Fibroblast of skin of left quadriceps (primary cell): ENCODE results near the gene PRDM12.

ENCODE experiments used
- DNase-seq, 2 experiments: peaks; one replicate each; pipeline ENCODE4 v3.0.0-alpha.2; 2013; ENCODE audit warnings: low read depth in 2 of 2

PRDM12 gene

GRCh38 chr9:130635721-130636647 lies 28.4 kb upstream of the PRDM12 start:
- DNase-seq, result no peak

DNA sequence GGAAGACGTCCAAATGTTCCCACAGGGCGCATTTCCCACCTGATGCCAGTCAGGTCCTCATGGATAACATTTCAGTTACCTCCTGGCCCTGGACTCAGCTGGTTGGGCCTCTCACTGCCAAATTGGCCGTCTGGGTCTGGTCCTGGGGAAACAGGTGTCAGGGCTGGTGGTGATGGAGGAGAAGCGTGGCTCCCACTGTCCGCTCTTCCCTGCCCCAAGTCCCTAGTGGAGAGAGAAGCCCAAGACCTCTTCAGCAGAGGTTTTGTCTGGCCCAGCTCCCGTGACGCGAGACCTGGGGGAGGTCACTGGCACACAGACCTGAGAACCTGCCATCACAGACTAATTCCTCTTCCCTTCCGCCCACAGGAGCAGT lies 27.8 kb upstream of the PRDM12 start:
- no peak for DNase-seq

DNA sequence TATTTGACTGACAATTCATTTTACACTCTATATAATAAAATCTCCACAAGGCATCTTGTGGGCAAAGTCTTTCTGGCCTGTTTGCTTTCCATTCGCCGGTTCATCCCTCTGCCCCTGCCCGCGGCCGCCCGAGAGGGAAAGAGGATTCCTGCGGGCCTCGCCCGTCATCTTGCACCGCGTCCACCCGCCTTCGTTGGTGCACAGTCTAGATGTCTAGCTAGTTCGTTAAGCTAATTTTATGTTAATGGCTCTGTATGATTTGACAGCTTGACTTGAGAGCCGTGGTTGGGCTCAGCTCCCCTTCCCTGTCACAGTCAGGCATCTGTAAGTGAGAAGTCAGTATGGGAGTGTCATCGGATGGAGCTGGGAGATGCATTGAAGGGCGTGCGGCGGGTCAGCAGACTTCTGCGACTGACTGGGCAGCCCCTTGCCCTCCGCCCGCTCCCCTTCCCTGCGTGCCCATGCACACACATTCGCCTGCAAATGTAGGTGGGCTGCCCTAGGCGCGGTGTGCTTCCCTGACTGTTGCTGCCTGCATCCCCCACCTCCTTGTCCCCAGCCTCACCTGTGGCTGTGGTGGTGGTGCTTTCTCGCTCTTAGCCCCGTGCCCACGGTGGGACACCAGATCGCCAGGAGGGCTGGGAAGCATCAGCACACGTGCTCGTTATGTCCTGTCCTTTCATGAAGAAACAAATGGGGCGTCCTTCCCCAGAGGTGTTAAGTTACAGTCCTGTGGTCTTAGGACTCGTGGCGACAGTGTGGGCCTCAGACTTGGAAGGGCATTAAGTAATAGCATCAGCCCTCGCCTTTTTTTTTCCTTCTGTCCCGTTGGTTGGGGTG lies 25.9 kb upstream of the PRDM12 start:
- DNase-seq, result no peak

DNA sequence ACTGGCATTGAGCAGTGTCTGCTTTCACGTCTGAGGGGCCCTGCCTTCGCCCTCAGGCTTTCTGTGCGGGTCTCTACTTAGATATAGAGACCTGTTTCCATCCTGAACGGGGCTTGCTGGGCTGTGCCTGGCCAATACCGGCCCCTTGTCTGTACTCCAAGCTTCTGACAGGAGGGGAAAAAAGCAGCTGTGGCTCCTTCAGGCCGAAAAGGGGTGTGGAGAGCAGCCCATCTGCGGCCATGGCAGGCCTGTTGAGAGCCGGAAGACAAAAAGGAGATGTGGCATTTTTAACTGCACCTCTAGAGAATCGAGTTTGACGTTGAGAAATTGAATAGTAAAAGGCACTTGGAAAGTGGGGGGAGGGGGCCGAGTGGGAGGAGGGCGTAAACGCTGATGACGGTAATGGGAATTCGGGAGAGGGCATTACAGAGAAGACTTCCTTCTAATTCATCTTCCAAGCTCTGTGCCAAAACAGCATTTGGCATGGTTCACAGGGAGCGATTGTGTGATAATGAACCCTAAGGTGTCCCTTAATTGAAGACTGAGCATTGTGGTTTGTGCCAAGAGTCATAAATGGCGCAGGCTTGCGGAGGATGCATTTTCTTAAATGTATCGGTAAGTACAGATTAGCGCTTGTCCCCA lies 25.1 kb upstream of the PRDM12 start:
- no peak for DNase-seq

DNA sequence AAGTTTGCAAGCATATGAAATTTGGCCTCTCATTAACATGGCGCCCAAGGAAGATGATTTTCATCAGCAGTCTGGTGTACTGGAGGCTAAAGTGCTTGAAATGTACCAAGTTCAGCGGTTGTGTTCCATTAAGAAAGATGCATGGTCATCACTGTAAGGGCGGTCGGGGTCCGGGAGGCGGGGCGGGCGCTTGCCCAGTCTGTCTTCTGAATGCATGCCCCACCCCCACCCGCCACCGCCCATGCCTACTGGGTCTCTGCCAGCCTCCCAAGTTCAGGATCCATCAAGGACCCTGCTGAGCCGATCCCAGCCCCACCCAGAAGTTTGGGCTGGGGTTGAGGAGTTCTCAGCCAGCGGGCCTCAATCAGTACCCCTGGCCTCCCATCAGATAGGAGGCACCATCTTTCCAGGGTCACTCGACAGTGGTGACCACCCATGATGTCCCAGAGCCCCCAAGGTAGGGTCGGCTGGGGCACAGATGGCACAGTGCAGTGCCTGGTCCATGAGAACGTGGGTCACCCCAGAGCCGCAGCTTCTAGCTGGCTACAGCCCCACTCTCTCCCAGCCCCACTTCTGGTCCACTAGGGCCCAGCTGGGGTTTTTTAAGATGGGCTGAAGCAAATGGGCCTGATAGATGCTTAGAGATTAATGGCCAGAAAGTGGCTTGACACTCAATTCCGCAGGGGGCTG lies 24.4 kb upstream of the PRDM12 start:
- no peak for DNase-seq

GRCh38 chr9:130640681-130641080 lies 23.7 kb upstream of the PRDM12 start:
- DNase-seq, result no peak

DNA sequence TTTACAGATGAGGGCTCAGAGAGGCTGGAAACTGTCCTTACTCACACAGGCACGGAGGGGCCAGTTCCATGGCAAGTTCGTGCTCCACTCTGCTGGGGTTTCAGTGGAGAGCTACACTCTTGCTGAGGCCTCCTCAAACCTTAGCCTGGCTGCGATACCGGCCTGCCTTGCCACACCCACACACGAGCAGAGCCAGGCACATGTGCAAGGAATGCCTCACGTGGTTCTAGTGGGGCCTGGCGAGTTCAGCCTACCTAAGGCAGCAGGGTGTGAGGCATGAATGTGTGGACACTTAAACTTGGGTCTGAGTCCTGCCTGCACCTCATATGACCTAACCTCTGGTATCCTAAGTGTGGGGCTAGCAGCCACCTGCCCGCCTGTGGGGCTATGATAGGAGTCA lies 21.5 kb upstream of the PRDM12 start:
- no peak for DNase-seq

DNA sequence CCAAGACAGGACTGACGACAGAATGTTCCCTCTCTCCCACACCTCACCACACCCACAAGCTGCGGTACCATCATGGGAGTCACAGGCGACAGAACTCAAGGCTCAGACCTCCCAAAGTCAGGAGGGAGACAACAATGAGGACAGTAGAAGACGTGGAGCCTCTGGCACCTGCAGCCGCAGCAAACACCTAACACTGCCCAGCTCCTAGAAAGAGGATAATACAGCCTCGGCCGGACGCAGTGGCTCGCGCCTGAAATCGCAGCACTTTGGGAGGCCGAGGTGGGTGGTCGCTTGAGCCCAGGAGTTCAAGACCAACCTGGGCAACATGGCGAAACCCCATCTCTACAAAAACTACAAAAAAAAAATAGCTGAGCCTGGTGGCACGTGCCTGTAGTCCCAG lies 13.2 kb upstream of the PRDM12 start:
- no peak for DNase-seq

- no peak for DNase-seq
Measured at GRCh38 chr9:130651752-130652151, 12.6 kb upstream of the PRDM12 start.

GRCh38 chr9:130654879-130655278 lies 9.5 kb upstream of the PRDM12 start:
- DNase-seq, result no peak

- DNase-seq, result no peak
Measured at GRCh38 chr9:130658893-130659698, 5.3 kb upstream of the PRDM12 start.

GRCh38 chr9:130659699-130660248 lies 4.6 kb upstream of the PRDM12 start:
- DNase-seq, result no peak

DNA sequence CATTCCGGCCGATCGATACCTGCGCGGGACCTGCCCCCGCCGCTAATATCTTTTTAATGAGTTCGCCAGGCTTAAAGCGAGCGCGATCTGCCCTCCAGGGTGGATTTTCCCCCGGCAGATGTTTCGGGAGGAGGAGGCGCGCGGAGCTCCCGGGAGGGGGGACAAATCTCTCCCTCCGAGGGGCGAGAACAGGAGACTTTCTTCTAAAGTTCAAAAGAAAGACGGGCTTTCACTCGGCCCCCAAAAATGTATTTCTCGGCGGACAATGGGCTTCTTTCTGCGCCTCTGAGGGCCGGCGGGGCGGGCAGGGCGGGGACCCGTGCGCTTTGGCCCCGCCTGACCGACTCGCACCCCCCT lies 4.1 kb upstream of the PRDM12 start:
- DNase-seq, result no peak

DNA sequence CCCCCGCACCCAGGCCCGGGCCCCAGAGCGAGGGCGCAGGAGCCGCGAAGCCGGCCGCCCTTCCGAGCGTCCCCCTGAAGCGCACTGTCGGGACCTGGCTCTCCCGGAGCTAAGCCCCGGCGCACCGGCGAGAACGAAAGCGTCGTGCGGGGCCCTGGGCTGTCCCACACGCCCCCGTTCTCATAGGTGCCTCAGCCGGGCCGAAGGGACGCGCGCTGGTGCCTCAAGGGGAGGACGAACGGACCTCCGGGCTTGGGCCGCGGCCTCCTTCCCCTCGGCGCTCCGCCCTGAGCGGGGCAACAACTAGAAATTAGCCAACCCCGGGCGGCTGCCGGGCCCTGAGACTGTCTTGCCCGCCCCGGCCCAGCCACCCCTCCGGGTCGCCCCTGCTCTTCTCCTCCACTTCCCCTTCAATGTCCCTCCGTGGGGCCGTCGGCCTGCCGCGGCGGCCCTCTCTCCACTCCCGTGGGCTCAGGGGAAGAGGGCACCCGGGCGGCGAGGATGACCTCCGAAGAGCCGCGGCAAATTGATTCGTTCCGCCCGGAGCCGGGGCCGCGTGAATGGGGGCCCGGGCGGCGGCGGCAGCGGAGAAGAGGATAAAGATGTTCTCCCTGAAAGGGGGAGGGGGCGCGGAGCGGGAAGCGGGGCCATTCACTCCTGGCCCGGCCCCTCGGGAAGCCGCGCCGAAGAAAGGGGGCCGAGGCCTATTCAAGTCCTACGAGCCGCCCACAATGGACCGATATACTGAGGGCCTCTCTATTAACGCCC lies 3.5 kb upstream of the PRDM12 start:
- no peak for DNase-seq

DNA sequence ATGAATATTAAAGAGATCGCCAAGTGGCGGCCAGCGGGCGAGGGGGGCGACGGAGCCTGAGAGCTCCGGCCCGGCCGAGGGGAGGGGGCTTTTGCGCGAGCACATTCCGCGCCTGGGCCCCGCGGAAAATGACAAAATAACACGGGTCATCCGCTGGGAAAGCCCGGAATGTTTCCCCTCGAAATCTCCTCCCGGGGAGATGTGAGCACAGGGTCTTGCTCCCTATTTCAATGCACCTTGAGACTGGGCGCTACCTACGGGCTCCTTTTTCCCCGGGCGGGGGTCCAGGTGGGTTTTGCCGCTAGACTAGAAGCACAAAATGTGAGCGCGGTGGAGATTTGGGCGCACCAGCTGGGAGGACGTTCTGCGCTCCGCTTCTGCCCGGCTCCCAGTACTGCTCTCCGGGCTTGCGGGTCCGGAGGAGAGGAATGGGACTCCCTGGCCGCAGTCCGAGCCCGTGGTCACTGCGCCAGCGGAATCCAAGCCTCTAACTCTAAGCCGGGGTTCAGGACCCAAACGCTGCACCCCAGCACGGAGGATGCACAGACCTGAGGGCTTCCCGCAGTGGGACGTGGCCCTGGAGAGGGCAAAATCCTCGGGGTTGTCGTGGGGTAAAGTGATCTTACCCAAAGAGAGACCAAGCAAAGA lies 2.8 kb upstream of the PRDM12 start:
- no peak for DNase-seq

DNA sequence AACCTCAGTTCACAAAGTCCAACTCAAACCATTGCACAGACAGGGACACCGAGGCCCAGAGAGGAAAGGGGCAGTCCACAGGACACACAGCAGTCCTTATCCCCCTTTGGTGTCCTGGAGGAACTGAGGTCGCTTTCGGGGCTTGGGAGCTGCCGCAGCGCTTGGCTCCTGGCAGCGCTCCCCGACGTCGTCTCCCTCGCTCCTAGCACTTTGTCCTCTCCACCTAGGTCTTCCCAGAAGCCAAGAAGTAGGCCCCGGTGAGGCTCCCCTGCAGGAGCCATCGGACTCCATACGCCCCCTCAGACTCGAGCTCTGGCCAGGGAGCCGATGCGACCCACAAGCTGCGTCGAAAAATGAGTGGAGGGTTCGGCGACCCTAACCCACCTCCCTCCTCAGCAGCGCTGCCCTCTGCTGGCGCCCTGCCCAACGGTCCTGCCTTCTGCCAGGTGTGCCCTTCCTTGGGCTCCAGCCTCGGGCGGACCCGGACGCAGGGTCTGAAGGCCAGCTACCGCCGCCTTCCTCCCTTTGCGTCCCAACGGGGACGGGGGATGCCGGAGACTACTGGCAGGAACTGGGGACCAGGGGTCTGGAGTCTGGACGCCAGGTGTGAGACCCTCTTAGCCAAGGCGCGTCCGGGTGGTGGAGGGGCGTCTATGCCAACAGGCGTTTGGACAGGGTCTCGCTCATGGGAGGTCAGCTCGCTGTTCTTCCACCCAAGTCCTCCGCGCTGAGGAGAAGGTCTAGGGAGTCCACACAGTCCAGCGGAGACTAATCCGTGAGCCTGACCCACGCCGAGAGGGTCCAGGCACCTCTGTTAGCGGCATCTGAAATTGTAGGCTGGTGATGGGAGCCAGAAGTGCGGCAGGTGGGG lies 2.1 kb upstream of the PRDM12 start:
- DNase-seq, result no peak

GRCh38 chr9:130662970-130663257 lies 1.5 kb upstream of the PRDM12 start:
- no peak for DNase-seq

GRCh38 chr9:130663258-130663976 lies 977 bp upstream of the PRDM12 start:
- no peak for DNase-seq
